Hippocampal formation (tissue), 2 donors: Measurements from ENCODE around the gene CYSTM1.

Source experiments
- DNase-seq, 2 donors: peaks; one replicate each; lab custom pipeline; 2025; lab: John Stamatoyannopoulos, UW

CYSTM1 gene

DNA sequence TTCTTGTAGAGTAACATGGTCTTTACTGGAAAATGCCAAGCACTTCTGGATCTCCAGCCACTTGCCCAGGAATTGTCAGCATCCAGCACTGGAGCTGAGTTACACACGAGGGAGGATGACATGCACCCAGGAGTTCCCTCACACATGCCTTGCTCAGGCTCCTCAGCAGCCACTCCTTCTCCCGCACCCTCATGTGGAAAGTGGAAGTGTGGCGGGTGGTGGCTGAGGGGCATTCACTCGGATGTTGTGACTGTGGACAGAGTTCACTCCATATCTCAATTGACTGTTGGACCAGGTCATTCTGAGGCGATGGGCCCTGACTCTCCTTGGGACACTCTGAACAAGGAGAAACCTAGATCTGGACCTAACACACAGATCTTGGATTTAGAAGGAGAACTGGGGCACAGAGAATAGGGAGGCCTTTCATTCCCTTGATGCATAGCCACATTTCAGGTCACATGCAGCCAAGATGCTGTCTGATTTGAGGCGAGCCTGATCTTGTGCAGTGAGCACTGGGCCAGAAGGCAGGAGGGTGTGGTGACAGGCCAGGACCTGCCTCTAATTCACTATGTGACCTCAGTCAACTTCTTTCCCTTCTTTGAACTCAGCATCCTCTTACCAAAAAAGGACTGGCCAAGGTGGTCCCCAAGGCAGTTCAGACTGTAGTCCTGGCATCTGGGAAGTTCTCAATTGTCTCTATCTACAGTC, 62.1 kb downstream of the CYSTM1 start:
- DNase-seq = no peak

DNA sequence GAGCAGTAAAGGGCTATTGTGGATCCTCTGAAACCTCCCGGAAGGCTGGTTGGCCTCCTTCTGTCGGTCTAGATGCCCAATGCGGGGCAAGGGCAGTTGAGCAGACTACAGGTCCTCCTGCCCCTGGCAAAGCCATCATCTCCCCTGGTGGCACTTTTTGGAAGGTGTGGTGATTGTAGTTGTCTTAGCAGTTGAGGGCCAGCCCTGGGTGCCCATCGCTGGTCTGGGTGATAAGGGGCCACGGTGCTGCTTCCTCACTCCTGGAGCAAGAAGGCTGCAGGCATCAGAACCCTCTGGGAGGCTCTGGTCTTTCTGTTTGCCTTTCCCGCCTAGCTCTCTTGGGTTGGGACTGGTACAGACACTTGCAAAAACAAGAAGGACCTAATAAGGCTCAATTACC, 63.8 kb downstream of the CYSTM1 start:
- no peak for DNase-seq

DNA sequence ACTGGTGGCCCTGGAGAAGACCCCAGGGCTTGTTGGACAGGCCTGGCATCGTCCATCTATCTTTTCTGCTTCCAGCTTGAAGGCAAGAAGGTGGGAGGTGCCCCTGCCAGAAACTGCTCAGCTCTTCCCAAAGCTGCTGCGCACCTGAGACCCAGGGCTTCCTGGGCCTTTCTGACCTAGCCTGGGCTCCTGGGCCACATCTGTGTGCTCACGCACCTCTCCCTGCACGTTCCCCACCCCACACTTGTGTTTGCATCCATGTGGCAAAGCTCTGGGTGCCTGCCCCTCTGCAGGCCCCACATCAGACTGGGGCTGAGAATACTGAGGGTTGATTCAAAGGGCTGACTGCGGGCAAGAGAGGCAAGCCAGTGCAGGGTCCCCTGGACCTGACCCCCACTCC, 64.5 kb downstream of the CYSTM1 start:
- DNase-seq = no peak

DNA sequence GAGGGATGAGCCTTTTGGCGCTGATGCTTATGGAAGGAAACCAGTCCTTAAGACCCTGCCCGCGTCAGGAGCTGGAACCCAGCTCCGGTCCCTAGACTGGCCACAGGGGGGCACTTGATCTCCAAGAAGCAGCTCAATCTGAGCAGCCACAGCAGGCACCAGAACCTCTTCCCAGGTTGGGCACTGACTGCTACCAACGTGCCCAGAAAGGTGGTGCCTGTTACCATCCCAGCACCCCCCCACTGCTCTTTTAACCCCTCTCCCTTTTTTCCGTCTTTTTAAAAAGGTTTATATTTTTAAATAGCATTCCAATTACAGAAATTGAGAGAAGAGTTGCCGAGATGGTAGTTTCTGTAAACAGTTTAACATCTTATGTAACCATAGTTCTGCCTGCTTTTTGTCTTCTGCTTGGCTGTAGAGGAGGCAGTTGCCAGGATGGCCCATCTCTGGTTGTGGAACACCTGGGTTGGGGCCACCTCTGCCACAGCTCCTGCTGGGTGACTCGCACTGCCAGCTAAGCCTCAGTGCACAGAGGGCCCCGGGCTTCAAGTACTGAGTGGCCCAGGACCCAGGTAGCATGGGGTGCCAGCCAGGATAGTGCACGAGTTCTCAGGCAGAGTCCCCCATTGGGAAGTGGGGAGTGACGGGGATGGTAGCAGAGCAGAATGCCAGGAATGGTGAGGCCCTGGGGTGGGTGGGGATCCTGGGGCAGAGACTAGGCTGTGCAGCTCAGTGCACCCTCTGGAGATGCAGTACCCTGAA, 65.1 kb downstream of the CYSTM1 start:
- peak; percentile 48 to 69 for DNase-seq

DNA sequence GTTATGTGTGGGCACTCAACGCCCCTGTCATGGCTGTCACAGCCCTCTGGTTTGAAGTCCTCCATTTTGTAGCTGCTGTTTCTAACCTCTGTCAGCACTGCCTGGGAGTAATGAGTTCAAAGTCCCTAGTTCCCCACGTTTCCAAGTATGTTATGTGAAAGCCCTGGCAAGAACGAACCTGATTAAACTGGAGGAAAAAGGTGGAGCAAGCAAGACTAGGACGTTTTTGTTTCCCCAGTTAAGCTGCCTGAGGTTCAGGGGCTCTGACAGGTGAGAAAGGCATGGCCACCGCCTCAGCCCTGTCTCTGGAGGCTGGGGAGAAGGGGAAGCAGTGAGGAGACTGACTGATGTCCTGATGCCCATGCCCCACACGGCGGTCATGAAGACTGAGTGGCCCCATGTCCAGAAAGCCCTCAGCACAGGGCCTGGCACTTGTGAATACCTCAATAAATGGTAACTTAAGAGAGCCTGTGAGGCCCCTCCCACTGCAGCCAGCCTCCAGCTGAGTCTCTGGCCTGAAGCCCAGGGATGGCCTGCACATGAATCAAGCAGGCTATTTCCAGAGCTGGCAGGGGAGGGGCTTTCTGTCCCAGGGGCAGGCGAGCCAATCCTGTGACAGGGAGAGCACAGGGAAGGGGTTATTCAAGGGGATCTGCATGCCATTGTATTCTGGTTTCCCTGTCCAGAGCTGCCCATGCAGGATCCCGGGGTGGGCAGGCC, 66.2 kb downstream of the CYSTM1 start:
- DNase-seq = peak; percentile 90 to 93

DNA sequence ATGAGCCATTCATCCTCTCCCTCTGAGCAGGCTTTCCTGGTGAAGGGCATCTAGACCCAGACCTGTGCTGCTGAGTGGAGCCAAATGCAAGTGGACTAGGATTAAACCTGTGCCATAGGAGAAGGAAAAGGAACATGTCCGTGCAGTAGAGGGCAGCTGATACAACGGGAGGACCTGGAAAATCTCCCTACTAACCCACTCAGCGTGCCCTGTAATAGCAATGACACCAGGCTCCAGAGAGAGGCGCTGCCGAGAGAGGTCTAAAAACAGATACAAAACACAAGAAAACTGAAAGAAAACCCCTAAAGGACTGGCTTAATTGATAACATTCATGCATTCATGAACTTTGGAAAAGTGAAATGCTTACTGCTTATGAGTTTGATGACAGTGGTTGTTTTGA, 67.1 kb downstream of the CYSTM1 start:
- no peak for DNase-seq

DNA sequence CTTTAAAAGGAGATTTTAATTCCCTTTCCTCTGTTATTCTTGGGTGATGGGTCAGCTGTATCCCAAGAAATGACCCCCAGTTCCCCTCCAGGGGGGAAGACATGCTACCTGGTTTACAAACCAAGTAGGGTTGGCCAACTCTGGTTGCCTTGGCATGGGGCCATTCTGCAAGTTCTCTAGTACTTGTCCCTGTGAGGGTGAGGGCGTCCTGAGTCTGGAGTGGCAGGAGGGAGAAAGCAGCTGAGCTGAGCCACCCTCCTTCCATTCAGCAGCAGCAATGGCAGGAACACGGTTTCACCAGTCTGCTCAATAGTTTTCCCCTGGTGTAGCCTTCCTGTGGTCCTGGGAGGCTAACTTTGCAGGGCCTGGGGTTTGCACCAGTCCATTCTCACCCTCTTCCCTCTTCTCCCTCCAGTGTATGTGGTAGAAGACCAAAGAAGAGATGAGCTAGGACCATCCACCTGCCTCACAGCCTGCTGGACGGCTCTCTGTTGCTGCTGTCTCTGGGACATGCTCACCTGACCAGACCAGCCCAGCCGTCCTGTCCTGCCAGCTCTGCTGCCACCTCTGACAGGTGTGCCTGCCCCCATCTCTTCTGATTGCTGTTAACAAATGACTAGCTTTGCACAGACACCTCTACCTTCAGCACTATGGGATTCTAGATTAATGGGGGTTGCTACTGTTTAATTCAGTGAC, 68.0 kb downstream of the CYSTM1 start:
- no peak for DNase-seq

DNA sequence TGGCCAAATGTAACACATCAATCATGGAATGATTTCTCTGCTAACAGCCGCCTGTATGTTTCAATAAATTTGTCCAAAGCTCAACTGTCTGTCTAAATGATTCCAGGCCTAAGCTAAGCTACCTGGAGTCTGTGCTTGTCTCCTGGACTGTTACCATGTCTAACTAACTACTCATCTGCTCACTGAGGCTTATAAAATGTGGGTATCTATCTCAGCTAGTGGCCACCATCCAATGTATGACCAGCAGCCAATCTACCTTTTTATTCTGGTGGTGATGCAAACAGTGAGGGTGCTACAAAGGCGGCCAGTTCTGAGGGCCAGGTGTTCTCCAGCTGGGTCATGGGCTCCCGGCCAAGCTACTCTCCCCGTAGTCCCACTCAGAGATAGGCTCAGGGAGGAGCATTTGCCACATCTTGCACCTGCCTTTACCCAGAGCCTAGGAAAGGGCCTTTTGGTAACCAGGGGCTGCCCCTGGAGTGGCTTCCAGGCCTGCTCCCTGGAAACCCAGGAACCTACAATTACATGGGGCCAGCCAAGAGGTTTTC, 68.8 kb downstream of the CYSTM1 start:
- DNase-seq = no peak

DNA sequence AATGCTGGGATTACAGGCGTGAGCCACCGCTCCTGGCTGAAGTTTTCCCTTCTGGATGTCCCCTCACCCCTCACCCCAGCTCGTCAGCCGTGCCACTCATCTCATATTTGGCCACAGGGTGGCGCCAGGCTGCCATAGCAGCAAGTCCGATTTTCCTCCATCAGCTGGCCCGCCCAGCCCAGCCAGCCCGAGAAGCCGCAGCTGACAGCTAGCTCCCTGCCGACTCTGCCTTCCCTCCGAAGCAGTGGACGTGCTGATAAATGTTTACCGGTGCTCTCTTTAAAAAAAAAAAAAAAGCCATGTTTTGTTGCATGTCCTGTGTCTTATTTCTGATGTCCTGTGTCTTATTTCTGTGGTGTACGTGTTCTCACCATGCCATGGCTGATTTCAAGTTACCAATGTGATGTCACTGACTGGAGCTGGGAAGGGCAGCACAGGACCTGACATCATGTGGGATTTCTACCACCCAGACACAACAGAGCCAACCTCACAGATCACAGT, 69.6 kb downstream of the CYSTM1 start:
- DNase-seq = peak; percentile 85 to 91

DNA sequence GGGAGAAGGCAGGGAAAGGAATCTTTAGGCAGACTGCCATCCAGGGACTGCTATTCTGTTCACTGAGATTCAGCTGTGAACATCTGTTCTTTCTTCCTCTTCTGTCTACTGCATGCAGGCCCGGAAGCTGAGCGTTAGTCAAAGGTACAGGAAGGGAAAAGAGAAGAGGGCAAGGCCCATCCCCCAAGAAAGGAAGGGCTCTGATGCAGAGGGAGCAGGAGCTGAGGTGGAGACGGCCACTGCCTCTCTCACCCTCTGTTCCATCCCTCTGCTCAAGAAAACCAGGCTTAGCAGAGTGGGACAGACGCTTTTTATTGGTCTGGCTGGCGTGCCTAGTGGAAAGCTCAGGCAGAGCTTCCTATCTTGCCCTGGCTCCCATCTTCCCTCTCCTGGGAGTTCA, 70.4 kb downstream of the CYSTM1 start:
- no peak for DNase-seq

DNA sequence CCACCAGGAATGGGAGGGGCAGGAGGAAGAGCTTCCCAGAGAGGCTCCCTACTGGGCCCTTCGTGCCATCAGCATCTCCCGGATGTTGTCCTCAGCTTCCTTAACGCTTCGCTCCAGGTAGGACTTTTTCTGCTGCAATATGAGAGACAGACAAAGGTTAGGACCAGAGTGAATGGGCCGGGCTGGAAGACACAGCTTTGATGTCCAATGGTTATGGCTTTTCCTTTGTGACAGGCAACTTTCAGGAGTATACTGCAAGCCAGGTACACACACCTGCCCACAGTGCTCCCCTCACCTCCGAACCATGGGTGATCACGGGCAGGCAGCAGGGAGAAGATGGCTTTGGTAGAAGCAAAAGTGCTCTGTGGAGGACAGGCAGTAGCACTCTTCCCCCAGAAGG, 70.9 kb downstream of the CYSTM1 start:
- no peak for DNase-seq

DNA sequence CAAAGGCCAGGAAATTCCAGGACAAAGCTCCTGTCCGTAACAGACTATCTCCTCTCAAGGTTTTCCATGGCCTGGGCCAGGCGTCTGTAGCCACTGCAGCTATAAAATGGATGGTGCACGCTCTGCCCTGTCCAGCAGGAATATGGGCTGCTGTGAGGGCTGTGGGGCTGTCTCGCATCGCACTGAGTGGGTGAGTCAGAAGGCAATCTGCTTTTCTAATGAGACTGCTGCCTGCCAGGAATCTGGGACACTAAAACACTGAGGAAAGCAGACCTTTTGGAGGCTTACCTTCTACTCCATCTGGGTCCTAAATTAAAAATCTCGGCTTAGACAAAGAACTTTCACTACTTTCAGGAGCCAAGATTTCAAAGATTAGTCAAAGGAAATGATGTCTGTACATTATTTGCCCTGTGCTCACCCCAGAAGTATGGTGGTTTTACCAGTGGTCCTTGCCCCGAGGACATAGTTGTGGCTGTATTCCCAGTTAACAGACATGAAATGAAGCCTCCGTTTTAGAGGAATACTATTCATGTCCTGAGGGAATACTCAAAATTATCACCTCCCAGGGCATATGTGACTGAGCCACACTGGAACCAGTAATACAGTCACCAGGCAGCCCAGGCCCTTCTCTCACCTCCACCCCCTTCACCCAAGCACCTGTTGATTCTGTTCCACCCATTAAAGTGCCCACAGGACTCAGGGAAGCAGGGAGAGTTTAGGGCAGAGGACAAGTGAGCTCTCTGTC, 71.6 kb downstream of the CYSTM1 start:
- DNase-seq = peak; percentile 32 to 61

DNA sequence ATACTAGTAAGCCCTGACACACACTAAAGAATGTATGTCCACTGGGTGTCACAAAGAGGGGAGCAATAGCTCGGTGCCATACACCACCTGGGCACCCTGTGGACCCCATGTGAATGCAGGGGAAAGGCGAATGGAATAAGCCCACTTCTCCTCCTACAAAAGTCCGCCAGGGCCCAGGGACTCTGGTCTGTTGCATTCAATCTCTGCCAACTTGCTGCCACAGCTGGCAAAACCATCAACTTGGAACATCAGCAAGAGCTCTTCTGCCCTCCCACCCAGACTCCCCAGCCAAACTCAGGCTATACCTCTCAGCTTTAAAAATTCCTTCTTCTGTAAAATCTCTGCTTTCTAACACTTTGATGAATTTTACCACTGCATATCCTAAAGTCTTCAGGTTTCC, 73.4 kb downstream of the CYSTM1 start:
- DNase-seq = no peak

DNA sequence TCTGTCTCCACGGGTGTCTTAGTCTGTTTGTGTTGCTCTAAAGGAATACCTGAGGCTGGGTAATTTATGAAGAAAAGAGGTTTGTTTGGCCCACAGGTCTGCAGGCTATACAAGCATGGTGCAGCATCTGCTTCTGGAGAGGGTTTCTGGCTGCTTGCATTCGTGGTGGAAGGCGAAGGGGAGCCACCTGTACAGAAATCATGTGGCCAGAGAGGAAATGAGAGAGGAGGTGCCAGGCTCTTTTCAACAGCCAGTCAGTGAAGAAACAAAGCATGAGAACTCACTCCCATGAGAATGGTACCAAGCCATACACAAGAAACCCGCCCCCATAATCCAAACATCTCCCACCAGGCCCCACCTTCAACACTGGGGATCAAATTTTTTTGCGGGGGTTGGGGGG, 74.5 kb downstream of the CYSTM1 start:
- no peak for DNase-seq

DNA sequence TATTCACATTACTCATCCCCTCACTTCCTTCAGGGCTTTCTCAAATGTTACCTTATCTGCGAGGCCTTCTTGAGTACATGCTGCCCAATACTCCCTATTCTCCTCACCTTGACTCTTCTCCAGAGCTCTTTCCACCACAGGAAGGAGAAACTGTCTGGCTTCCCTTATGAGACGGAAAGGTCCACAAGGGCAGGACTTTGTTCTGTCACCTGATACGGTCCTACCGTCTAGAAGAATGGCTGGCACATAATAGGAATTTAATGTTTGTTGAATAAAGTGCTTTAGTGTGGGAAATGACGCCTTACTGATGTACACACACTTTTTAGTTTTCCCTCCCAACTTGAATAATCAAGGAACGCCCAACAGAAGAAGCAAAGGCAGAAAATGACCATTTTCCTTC, 75.4 kb downstream of the CYSTM1 start:
- DNase-seq = no peak

DNA sequence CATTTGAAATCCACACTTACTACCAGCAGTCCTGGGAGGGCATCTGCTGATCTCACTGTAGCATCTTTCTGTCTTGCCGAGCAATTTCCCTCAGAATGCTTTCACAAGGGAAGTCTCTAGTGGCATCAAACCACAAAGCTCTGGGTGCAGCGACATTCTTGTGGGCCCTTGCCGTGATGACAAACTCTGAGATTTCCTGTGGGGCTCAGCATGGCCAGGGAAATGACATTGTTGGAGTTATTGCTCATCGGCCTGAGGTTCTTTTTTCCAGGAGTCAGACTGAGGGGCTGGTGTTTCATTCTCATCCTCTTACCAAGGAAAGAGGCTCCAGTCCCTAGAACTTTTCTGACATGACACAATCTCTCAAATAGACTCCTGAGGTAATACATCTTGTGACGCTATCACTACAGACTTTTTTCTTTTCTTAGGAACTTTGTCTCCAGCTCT, 76.6 kb downstream of the CYSTM1 start:
- DNase-seq = no peak

DNA sequence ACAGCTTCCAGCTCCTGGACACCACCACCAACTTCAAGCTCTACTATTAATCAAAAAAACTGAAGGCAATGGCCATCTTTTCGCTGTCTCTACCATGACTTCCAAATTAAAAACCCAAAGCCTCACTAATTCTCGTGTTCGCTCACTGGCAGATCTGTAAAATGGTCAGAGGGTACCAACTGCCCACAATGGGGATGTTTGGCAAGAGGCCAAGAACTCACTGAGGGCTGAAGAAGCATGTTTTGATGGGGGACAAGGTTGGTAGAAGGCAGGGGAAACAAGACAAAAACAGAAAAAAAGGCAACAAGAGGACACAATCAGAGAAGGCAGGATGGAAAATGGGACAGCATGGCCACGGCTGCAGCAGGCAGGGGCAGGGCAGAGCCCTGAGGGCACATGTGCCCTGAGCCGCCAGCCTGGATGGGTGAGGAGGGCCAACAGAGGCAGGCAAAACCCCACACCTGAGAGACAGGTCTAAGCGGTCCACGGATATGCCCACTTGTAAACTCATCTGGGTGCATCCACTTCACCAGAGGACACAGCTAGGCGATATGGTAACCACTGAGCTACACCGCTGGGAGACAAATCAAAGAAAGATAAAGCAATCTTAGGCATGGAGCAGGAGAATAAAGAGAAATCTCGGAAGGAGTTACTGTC, 77.6 kb downstream of the CYSTM1 start:
- DNase-seq = no peak

DNA sequence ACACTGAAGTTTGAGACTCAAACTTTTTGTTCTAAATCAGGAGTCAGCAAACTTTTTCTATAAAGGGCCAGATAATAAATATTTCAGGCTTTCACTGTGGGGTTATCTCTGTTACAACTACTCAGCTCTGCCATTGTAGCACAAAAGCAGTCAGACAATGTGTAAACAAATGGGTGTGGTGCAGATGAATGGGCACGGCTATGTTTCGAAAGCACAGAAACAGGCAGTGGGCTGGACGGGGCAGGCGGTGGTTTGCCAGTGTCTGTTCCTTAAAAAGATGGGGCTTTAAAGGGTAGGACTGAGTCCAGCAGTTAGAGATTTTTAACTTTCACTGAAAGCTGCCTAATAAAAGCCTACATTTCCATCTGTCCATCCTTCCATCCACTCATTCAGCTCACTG, 79.0 kb downstream of the CYSTM1 start:
- no peak for DNase-seq

DNA sequence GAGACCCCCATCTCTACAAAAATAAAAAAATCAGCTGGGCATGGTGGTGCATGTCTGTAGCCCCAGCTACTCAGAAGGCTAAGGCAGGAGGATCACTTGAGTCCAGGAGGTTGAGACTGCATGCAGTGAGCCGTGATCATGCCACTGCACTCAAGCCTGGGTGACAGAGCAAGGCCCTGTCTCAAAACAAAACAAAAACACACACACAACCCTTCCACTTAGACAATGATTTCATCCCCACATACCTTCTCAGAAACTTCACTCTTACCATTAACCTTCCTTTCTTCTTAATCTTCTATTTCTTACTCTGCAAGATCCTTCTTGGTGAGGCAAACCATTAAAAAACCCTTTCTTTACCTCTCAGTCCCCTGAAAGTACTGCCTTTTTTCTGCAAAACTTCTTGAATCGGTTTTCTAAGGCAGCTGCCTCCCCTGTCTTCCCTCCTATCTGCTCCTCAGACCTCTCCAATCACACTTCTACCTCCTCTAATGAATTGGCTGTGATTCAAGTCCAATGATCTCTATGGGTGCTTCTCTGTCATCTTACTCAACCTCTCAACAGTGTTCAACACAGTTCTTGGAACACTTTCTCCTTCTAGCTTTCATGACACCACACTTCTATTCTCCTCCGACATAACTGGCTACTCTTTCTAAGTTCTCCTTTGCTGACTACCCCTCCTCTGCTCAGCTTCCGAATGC, 80.6 kb downstream of the CYSTM1 start:
- DNase-seq = no peak

DNA sequence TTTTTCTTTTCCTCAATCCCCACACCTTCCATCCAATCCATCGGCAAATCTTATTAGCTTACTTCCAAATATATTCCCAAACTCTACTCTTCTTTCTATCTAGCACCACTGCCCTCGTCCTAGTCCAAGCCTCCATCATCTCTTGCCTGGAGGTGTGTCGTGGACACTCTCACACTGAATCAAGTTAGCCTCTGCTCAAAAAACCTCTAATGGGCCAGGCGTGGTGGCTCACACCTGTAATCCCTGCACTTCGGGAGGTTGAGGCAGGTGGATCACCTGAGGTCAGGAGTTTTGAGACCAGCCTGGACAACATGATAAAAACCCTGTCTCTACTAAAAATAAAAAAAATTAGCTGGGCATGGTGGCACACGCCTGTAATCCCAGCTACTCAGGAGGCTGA, 81.7 kb downstream of the CYSTM1 start:
- no peak for DNase-seq
